DLD1 (cell line): ENCODE measurements around the gene MED26.
"Not testable (repeated sequence)": the region's sequence is repeated elsewhere in the genome, so short reads cannot be mapped to it uniquely, and the experiment has no call there.

ENCODE experiments used
- in situ Hi-C: cut with HindIII; loops from 2 replicates; pipeline ENCODE4 v1.10.0; 2017; ENCODE audit warnings: low sequenced_read_pairs

MED26 gene, protein sequence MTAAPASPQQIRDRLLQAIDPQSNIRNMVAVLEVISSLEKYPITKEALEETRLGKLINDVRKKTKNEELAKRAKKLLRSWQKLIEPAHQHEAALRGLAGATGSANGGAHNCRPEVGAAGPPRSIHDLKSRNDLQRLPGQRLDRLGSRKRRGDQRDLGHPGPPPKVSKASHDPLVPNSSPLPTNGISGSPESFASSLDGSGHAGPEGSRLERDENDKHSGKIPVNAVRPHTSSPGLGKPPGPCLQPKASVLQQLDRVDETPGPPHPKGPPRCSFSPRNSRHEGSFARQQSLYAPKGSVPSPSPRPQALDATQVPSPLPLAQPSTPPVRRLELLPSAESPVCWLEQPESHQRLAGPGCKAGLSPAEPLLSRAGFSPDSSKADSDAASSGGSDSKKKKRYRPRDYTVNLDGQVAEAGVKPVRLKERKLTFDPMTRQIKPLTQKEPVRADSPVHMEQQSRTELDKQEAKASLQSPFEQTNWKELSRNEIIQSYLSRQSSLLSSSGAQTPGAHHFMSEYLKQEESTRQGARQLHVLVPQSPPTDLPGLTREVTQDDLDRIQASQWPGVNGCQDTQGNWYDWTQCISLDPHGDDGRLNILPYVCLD

DNA sequence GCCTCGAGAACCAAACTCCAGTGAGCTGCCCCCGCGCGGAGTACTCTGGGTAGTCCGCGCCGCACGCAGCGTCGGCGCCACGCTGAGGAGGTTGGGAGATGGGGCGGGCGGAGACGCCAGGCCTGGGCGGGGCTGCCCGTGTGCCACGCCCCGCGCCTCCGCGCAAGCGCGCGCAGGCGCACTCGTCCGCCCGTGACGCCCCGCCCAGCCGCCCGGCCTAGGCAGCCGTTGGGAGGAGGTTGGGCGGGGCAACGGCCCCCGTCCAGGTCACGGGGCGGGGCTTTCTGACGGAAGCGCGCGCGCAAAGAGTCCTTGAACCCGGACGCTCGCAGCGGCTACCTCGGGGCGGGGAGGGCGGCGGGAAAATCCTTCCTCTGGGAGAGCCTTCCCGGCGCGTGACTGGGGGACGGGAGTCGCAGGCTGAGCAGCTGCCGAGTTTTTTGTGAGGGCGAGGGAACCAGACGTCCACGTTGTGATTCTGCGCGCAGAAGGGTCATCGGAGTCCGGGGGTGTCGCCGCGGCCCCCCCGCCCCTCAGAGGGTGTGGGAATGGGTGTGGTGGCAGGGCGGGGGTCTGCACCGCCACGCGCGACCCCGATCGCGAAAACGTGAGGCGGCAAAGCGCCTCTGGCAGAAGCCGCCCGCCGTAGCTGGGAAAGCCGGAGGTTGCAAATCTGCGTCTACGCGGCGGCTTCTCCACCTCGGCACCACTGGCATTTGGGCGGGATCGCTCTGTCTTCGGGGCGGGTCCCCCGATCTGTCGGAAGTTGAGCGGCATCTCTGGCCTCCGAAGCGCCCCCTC lies at the start of gene MED26:
MED26 (minus strand) TSS at position 22 of the 801 bp plus-strand sequence. CDS start 261 bp downstream, outside the sequence.
- in situ Hi-C loops = no loop called here

DNA sequence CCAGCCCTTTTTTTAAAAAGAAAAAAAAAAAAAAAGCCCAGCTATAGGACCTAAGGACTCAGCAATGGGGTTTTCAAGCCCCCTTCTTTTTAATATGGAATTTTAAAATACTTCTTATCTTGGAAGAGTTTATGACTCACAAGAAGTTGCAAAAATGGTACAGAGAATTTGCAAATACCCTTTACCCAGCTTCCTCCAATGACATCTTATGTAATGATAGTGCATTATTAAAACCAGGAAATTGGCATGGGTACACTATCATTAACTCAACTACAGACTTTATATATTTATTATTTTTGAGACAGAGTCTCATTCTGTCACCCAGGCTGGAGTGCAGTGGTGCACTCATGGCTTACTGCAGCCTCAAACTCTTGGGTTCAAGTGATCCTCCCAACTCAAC lies 49.1 kb upstream of the MED26 start:
- in situ Hi-C loops = no loop called here

DNA sequence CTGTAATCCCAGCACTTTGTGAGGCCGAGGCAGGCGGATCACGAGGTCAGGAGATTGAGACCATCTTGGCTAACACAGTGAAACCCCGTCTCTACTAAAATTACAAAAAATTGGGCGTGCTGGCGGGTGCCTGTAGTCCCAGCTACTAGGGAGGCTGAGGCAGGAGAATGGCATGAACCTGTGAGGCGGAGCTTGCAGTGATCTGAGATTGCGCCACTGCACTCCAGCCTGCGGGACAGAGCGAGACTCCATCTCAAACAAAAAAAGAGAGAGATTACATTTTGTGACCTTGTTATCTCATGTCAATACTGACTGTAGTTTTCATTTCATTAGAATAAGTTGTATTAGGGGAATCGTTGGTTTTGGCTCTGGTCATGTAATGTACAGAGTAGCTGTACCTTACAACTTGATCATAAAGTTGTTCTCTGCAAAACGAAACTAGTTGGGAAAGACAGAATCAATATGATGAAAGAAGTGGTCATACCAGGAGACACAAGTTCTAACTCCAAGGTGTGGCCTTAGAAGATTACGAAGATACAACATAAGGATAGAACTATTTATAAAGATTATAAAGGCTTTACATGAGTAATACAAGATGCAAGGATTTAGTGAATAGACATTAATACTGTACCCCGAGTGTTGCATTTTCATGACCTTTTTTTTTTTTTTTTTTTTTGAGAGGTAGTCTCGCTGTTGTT lies 48.2 kb upstream of the MED26 start:
- in situ Hi-C loops = no loop called here

DNA sequence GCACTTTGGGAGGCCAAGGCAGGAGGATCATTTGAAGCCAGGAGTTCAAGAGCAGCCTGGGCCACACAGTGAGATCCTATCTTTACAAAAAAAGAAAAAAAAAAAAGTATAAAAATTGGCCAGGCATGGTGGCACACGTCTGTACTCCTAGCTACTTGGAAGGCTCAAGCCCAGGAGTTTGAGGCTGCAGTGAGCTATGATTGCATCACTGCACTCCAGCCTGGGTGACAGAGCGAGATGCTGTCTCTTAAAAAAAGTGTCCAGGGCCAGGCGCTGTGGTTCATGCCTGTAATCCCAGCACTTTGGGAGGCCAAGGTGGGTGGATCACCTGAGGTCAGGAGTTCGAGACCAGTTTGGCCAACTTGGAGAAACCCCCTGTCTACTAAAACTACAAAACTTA lies 45.8 kb upstream of the MED26 start:
- in situ Hi-C loops = not testable (repeated sequence)

DNA sequence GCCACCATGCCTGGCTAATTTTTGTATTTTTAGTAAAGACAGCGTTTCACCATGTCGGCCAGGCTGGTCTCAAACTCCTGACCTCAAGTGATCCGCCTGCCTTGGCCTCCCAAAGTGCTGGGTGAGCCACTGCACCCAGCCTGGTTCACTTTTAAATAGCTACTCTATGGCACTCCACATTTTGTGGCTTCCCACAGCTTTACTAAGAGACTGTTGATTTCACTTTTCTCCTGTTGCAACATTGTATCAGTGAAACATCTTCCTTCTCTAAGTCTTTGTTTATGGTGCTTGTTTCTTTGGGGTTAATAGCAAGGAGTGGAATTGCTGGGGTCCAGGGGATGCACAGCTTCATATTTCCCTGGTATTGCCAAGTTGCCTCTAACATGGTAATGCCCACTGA lies 45.2 kb upstream of the MED26 start:
- in situ Hi-C loops = no loop called here

DNA sequence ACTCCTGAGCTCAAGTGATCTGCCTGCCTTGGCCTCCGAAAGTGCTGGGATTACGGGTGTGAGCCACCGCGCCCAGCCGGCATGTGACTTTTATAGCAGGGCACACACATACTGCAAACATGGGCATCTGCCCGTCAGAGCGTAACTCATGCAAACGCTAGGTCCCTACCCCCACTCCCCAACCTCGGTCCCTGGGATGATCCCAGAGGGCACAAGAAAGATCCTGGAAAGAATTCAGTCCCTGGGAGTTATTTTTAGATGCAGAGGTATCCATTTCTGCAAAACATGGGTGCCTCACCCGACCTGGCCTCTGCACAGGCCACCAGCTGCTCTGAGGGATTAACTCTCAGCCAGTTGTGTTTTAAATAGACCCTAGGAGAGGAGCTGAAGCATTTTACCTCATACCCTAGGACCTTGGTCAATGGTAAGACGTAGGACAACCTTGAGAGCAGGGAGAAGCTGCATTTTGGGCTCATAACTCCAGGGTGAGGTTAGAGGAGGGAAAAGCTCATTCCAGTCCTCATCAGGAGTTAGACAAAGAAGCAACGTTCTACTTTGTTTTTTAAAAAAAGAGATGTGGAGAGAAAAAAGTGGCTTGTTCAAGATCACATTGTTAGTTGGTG lies 43.8 kb upstream of the MED26 start:
- in situ Hi-C loops = no loop called here

DNA sequence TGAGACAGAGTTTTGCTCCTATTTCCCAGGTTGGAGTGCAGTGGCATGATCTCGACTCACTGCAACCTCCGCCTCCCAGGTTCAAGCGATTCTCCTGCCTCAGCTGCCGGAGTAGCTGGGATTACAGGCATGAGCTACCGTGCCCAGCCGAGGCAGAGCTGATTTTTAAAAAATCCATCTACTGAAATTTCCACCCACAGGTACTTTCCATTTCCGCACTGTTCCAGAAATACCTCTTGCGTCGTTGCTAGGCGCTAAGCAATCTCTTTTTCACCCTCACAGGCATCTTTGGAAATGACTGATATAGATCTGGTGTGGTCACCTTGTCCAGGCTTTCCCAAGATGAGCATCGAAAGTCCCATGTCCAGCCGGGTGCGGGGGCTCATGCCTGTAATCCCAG lies 42.3 kb upstream of the MED26 start:
- in situ Hi-C loops = no loop called here

DNA sequence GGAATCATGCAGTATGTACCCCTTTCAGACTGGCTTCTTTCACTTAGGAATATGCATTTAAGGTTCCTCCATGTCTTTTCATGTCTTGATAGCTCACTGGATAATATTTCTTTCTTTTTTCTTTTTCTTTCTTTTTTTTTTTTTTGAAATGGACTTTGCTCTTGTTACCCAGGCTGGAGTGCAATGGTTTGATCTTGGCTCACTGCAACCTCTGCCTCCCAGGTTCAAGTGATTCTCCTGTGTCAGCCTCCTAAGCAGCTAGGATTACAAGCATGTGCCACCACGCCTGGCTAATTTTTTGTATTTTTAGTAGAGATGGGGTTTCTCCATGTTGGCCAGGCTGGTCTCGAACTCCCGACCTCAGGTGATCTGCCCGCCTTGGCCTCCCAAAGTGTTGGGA lies 40.7 kb upstream of the MED26 start:
- in situ Hi-C loops = not testable (repeated sequence)

DNA sequence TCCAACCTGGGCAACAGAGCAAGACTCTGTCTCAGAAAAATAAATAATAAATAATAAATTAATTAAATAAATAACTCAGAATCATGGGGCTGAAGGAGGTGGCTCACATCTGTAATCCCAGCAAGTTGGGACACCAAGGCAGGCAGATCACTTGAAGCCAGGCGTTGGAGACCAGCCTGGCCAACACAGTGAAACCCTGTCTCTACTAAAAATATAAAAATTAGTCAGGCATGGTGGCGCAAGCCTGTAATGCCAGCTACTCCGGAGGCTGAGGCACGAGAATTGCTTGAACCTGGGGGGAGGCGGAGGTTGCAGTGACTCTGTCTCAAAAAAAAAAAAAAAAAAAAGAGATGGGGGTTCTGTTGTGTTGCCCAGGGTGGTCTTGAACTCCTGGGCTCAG lies 40.2 kb upstream of the MED26 start:
- in situ Hi-C loops = no loop called here

DNA sequence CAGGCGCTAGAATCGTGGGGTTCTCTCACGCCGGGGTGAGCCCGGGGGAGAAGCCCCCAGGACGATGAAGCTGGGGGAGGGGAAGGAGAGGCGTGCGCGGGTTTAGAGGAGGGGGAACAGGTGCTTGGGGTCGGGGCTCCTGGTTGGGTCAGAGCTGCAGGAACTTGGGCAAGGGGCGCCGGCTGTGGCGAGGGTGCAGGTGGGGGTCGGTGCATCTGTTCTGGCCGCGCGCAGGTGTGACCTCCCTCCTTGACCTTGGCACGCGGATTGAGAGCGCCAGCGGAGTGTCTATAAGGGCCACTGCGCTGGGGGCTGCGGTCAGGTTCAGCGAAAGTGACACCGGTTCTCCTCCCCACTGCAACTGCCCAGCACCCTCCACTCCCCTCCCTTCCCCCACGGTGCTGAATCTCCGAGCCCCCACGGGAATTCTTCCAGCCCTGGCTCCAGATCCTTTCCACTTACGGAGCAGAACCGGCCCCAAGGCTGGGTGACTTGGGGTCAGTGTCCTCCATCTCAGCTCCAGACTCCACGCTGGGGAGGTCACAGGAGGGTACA lies 33.6 kb upstream of the MED26 start:
- in situ Hi-C loops = no loop called here

DNA sequence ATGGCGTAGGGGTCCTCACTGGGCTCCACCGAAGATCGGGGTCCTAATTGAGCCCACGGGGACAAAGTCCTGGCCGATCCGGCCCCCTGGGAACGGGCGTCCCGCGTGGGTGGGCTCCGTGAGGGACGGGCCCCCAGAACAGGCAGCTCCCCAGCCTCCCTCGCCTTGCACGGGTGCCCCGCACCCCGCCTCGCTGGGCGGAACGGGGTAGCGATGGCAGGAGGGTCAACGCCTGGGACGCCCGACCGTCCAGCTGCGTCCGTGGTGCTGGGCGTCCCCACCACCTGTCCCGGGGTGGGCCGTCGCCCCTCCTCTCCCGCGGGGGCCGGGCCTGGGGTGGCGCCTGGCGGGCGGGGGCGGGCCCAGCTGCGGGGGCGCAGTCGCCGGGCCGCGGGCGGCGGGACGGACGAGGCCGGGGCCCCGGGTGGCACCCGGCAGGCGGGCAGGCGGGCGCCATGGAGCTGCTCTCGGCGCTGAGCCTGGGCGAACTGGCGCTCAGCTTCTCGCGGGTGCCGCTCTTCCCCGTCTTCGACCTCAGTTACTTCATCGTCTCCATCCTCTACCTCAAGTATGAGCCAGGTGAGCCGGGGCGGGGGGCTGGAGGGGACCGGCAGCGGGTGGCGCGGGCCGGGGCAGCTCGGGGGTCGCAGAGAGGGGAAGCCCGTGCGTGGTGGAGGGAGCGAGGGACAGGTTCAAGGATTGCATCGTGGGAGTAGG lies 32.9 kb upstream of the MED26 start, which contains the start of gene TMEM38A:
TMEM38A (plus strand) TSS at position 377 of the 717 bp plus-strand sequence; CDS start at position 456, 79 bp downstream.
- in situ Hi-C loops = no loop called here

DNA sequence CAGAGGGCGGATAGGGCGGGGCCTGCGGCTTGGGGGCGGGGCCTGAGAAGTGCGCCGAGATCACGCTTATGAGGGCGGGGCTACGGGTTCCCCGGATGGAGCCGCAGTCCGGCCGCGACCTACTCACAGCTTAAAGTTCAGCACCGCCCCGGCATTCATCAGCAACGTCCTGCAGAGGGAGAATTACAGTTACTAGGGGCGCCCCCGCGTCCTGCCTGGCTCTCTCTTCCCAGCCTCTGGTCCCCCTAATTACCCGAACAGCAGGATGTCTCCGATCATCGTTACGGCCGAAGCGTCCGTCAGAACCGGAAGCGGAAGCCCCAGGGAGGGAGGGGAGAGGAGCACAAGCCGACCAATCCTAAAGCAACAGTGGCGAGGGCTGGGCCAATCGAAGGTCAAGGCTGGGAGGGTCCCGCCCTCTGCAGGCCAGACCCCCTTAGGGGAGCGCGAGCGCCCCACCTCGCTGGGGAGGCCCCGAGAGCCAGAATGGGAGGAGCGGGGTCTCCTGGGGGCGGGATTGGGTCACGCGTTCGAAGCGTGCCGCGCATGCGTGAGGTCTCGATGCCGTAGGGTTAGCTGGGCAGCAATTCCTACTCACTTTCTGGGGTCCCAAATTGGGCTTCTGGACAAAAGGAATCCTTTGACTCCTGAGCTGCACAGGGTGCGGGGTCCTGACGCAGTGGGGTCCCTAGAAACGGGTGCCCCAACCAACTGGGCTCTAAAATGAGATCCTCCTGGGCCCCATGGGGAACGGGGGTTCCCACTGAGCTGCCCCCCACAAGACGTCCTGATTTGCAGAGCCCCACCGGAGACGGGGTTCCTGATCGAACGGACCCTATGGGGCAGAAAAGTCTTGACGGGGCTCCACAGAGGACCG lies 32.1 kb upstream of the MED26 start, which contains the start of gene SMIM7:
SMIM7 (minus strand) TSS at position 313 of the 877 bp plus-strand sequence; CDS start at position 279, 34 bp downstream.
- in situ Hi-C loops = no loop called here

DNA sequence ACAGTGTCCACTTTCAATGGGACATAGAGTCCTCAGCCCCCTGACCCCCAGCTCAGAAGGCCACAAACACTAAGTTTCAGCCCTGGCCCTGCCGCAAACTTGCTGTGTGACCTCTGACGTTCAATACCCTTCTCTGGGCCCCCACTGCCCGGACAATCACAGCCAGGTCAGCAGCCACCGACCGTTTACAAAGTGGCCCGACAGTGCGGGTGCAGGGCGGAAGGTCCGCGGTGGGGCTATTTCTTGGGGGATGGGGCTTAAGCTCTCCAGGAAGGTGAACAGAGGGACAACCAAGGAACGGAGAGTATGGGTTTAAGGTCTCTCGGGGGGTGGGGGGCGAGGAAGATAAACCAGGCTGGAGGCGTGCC lies 31.4 kb upstream of the MED26 start:
- in situ Hi-C loops = no loop called here

DNA sequence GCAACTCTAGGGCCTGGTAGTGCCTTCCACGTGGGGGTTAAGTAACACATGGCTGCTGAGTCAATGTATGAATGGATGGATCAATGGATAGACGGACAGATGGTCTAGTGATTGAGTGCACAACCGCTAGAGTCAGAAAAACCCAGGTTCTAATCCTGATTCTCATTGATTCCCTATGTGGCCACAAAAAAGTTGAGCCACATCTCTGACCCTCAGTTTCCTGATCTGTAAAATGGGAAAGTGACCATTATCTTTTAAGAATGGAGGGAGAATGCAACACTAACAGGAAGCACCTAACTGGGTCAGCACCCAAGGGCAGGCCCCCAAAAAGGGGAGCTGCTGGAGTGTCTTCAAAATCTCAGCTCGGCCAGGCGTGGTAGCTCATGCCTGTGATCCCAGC lies 29.4 kb upstream of the MED26 start:
- in situ Hi-C loops = no loop called here

DNA sequence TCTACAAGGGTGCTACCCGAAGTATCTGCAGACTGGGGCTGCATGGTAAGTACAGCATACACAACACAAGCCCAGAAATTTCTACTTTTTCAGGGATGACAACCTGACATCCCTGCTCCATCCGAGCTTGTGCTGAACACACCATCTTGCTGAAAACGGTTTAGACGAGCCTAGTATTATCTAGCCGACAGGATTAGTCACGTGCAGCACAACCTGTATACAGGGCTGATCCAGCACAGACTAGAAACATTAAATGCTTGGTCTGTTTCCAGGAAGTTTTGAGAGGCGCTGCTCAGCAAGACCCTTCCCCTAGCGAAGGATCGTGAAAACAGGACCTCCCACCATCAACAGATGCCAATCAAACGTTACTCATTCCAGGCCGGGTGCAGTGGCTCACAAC lies 27.7 kb upstream of the MED26 start:
- in situ Hi-C loops = no loop called here

DNA sequence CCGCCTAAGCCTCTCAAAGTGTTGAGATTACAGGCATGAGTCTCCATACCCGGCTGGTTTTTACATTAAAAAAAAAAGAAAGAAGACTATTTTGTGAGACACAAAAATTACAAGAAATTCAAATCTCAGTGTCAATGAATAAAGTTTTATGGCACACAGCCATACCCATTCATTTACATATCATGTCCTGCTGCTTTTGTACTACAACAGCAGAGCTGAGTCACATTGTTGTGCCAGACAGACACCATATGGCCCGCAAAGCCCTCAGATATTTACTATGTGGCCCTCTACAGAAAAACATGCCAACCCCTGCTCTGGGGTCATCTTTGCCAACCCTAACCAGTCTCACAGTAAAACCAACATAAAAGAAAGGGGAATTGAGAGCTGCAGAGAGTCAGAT lies 26.6 kb upstream of the MED26 start:
- in situ Hi-C loops = no loop called here

DNA sequence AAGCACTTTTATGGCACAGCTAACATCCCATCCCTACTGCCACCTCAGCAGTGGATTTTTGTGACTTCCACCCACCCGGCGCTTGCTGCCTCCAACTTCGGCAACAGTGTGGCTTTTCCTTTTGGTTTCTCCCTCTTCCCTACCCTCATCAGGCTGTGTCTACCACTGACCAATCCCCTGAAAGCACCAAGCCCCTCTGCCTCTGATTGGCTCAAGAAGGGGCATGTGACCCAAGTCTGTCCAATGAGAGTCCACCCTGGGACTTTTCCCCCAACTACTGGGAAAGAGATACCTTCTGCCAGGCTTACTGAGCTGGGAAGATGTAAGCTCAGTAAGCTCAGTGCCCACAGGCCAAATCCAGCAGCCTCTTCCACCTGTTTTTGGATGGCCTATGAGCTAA lies 26.1 kb upstream of the MED26 start:
- in situ Hi-C loops = no loop called here

DNA sequence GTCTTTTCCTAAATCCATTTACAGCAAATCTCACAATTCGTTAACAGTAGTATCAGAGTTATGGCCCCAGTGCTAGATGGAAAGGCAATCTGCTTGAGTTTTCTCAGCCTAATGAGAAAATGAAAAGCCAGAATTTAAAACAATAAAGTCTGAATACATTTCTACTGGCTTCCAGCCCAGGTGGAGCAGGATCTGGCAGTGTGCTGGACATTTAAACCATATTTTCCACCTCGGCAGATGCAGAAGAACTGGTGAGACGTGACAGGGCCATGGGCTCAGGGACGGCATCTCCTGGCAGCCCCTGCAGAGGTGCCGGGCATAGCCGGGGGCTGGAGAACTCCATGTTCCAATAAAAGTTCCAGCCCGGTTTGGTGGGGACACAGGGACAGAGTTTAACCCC lies 24.9 kb upstream of the MED26 start:
- in situ Hi-C loops = no loop called here
